ENCODE results near the gene C5. TPM values are rescaled to one million over a fixed set of nuclear protein-coding genes. Genes with fewer than 3 reads are reported as not detected.
A peak's percentile ranks its signal among the peaks of the same experiment; 100 is the strongest.

Gene C5
- total RNA-seq, 2 experiments from 2014 or later, result 0.99 to 1.6 TPM

GRCh38 chr9:120937127-120937526, 112.9 kb downstream of the C5 start:
- Mint-ChIP-seq H3K9me3 (no peaks in the 10 kb centered on the region), H3K27ac (peak overlapping the region; percentile 99), H3K36me3 (ENCODE audit: low read depth) (no peaks in the 10 kb centered on the region), H3K4me3 (no peak overlapping the region), H3K4me1 (ENCODE audit: low read depth) (peaks cover 54% of the 10 kb centered on the region), H3K27me3 (ENCODE audit: low read depth) (no peaks in the 10 kb centered on the region)
- CTCF ChIA-PET, result interaction anchor here (0.7 to 3.3 kb wide), 18 partner anchors 10 to 181 kb away, joined by 3 to 15 read pairs (median 3); partner anchors contain the start of gene TRAF1
- intact Hi-C loops (cut with micrococcal nuclease), result loop anchor here (5.0 kb wide), 1 partner anchor 320 kb away; no protein-coding TSS in a partner anchor
- DNase-seq, result no peak

GRCh38 chr9:120936764-120937122, 113.3 kb downstream of the C5 start:
- Mint-ChIP-seq H3K4me3 (no peak overlapping the region), H3K36me3 (ENCODE audit: low read depth) (no peaks in the 10 kb centered on the region), H3K9me3 (no peaks in the 10 kb centered on the region), H3K4me1 (ENCODE audit: low read depth) (peaks cover 57% of the 10 kb centered on the region), H3K27ac (peak overlapping the region; percentile 99), H3K27me3 (ENCODE audit: low read depth) (no peaks in the 10 kb centered on the region)
- DNase-seq, result no peak
- CTCF ChIA-PET, result interaction anchor here (0.7 to 3.3 kb wide), 18 partner anchors 10 to 181 kb away, joined by 3 to 15 read pairs (median 3); partner anchors contain the start of gene TRAF1
- intact Hi-C loops (cut with micrococcal nuclease), result loop anchor here (1.0 to 5.0 kb wide), 8 partner anchors 10 to 319 kb away; partner anchors contain the start of genes CNTRL, PHF19 and TRAF1

- Mint-ChIP-seq H3K4me3 (peak overlapping the region; percentile 49), H3K27ac (peak overlapping the region; percentile 99), H3K4me1 (ENCODE audit: low read depth) (peaks cover 61% of the 10 kb centered on the region), H3K36me3 (ENCODE audit: low read depth) (no peaks in the 10 kb centered on the region), H3K27me3 (ENCODE audit: low read depth) (no peaks in the 10 kb centered on the region), H3K9me3 (no peaks in the 10 kb centered on the region)
- CTCF ChIA-PET, result interaction anchor here (0.7 to 3.3 kb wide), 18 partner anchors 9 to 180 kb away, joined by 3 to 15 read pairs (median 4); partner anchors contain the start of gene TRAF1
- intact Hi-C loops (cut with micrococcal nuclease), result loop anchor here (1.0 to 5.0 kb wide), 8 partner anchors 10 to 319 kb away; partner anchors contain the start of genes CNTRL, PHF19 and TRAF1
- peak; percentile 97 for DNase-seq
Observed at GRCh38 chr9:120936011-120936763, 113.9 kb downstream of the C5 start.

- CTCF ChIA-PET, result interaction anchor here (0.5 to 3.3 kb wide), 10 partner anchors 9 to 180 kb away, joined by 3 to 14 read pairs (median 4); partner anchors contain the start of genes FBXW2 and TRAF1
- intact Hi-C loops (cut with micrococcal nuclease), result loop anchor here (5.0 kb wide), 1 partner anchor 318 kb away; no protein-coding TSS in a partner anchor
- Mint-ChIP-seq H3K4me1 (ENCODE audit: low read depth) (peaks cover 68% of the 10 kb centered on the region), H3K9me3 (no peaks in the 10 kb centered on the region), H3K36me3 (ENCODE audit: low read depth) (peaks cover 1% of the 10 kb centered on the region), H3K27ac (peak overlapping the region; percentile 99), H3K4me3 (peak overlapping the region; percentile 49), H3K27me3 (ENCODE audit: low read depth) (no peaks in the 10 kb centered on the region)
- peak; percentile 37 for DNase-seq
Observed at GRCh38 chr9:120935383-120935857, 114.7 kb downstream of the C5 start.

DNA sequence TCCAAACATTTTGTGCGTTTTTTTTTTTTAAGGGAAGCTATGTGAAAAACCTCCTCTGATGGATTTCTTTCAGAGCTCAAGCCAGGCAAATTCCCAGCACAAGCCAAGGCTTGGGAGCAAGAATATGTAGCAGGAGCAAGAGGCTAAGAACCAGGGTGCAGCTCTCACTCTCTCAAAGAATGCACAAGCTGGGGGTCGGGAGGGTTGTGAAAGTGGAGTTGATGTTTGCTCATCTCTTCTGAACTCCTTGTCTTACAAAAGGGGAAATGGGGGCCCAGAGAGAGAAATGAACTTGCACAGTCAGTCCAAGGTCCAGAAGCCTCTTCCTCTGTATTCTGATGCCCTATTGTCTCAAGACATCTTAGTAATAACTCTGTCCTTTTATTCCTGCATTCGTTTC, 115.8 kb downstream of the C5 start:
- H3K9me3 Mint-ChIP-seq, result no peaks in the 10 kb centered on the region
- CTCF ChIA-PET, result interaction anchor here (0.8 to 2.5 kb wide), 4 partner anchors 43 to 179 kb away, joined by 3 to 7 read pairs (median 5); no protein-coding TSS in a partner anchor
- intact Hi-C loops (cut with micrococcal nuclease), result loop anchor here (5.0 kb wide), 2 partner anchors 222 to 268 kb away; partner anchors contain the start of genes MEGF9 and RAB14

DNA sequence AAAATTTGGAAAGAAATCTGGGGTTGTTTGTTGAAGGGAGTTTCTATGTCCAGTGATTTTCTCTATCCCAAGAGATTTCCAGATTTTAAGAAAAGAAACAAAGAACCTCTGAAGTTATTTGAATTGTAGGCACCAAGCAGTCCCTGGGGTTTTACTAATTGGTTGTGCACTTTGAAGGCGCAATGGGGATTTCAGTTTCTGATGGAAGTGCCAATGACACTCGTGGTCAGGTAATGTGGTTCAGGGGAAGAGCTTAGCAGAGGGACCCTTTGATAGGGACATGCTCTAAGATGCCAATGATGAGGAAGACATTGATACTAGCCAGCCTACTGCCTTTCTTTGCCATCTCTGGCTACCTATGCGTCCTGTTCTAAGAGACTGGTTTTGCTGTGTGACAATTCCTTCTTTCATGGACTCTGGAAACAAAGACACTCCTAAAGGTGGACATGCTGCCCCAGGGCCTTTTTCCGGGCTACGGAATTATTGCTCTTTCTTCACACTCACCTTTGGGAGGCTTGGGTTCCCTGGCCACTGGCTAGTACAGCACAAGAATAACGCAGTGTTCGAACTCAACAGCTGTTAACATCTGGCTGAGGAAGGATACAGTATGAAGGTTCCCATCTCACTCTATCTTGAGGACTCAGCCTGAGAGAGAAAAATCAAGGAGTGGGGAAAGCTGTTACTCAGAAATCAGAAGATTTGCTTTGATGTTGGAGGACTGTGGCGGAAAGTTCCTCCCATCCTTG, 116.6 kb downstream of the C5 start:
- H3K4me1 Mint-ChIP-seq (ENCODE audit: low read depth), result peaks cover 80% of the 10 kb centered on the region
- H3K27ac Mint-ChIP-seq, result peak overlapping the region; percentile 99
- no peaks in the 10 kb centered on the region for H3K27me3 Mint-ChIP-seq (ENCODE audit: low read depth)
- H3K4me3 Mint-ChIP-seq, result no peak overlapping the region
- CTCF ChIA-PET, result interaction anchor here (0.8 to 2.5 kb wide), 5 partner anchors 42 to 178 kb away, joined by 3 to 7 read pairs (median 5); no protein-coding TSS in a partner anchor
- no peaks in the 10 kb centered on the region for H3K9me3 Mint-ChIP-seq
- H3K36me3 Mint-ChIP-seq (ENCODE audit: low read depth), result peaks cover 3% of the 10 kb centered on the region
- intact Hi-C loops (cut with micrococcal nuclease), result loop anchor here (5.0 kb wide), 2 partner anchors 221 to 269 kb away; partner anchors contain the start of genes MEGF9 and RAB14
- DNase-seq, result peak; percentile 52

More for the DNA sequence above, 115.8 kb downstream of the C5 start:
- Mint-ChIP-seq H3K4me1 (ENCODE audit: low read depth) (peaks cover 79% of the 10 kb centered on the region), H3K36me3 (ENCODE audit: low read depth) (peaks cover 2% of the 10 kb centered on the region), H3K27ac (peak overlapping the region; percentile 99), H3K27me3 (ENCODE audit: low read depth) (no peaks in the 10 kb centered on the region), H3K4me3 (peak overlapping the region; percentile 37)
- peak; percentile 45 for DNase-seq

DNA sequence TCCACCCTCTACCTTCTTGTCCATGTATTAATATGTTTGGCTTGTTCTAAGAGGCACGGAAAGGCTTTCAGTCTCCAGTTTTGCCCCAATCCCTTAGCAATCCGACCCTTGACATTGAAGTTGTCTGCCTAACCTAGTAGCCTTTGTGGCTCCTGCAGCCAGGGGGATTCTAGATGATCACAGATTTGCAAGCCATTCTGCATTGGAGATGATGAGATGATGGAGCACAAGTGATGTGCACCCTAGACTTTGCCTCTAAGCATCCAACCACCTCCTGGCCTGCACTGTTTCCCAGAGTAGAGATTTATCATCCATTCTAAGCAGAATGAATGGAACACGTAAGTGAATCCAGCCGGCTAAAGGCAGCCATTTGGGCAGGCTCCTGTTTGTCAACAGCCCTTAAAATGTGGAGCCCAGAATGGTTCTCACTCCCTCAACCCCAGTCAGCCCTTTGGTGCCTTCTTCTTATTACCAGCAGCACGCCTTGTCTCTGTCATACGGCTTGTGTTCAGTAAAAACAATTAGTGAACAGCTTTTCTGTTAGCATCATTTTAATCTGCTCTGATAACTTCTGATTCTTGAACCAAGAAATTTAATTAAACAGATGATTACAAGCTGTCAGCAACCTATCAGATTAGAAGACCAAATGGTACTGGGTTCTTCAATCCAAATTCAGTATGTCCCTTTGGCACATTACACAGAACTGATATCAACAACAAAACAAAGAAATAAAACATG, 117.8 kb downstream of the C5 start:
- peaks cover 87% of the 10 kb centered on the region for H3K4me1 Mint-ChIP-seq (ENCODE audit: low read depth)
- H3K36me3 Mint-ChIP-seq (ENCODE audit: low read depth), result peaks cover 3% of the 10 kb centered on the region
- intact Hi-C loops (cut with micrococcal nuclease), result loop anchor here (5.0 kb wide), 2 partner anchors 220 to 270 kb away; partner anchors contain the start of genes MEGF9 and RAB14
- CTCF ChIA-PET, result interaction anchor here (0.9 to 2.5 kb wide), 5 partner anchors 16 to 176 kb away, joined by 3 to 8 read pairs (median 5); no protein-coding TSS in a partner anchor
- no peaks in the 10 kb centered on the region for H3K27me3 Mint-ChIP-seq (ENCODE audit: low read depth)
- H3K27ac Mint-ChIP-seq, result peak overlapping the region; percentile 99
- no peaks in the 10 kb centered on the region for H3K9me3 Mint-ChIP-seq
- H3K4me3 Mint-ChIP-seq, result peak overlapping the region; percentile 38
- peak; percentile 22 for DNase-seq

- CTCF ChIA-PET, result interaction anchor here (0.6 to 2.3 kb wide), 6 partner anchors 9 to 175 kb away, joined by 3 to 8 read pairs (median 4); no protein-coding TSS in a partner anchor
- no peaks in the 10 kb centered on the region for H3K9me3 Mint-ChIP-seq
- H3K4me1 Mint-ChIP-seq (ENCODE audit: low read depth), result peaks cover 87% of the 10 kb centered on the region
- peak; percentile 84 for DNase-seq
- H3K4me3 Mint-ChIP-seq, result peak overlapping the region; percentile 61
- peaks cover 6% of the 10 kb centered on the region for H3K36me3 Mint-ChIP-seq (ENCODE audit: low read depth)
- intact Hi-C loops (cut with micrococcal nuclease), result loop anchor here (1.0 to 5.0 kb wide), 6 partner anchors 39 to 271 kb away; partner anchors contain the start of genes MEGF9 and RAB14
- H3K27ac Mint-ChIP-seq, result peak overlapping the region; percentile 99
- no peaks in the 10 kb centered on the region for H3K27me3 Mint-ChIP-seq (ENCODE audit: low read depth)
Observed at GRCh38 chr9:120931231-120932085, 118.6 kb downstream of the C5 start.

DNA sequence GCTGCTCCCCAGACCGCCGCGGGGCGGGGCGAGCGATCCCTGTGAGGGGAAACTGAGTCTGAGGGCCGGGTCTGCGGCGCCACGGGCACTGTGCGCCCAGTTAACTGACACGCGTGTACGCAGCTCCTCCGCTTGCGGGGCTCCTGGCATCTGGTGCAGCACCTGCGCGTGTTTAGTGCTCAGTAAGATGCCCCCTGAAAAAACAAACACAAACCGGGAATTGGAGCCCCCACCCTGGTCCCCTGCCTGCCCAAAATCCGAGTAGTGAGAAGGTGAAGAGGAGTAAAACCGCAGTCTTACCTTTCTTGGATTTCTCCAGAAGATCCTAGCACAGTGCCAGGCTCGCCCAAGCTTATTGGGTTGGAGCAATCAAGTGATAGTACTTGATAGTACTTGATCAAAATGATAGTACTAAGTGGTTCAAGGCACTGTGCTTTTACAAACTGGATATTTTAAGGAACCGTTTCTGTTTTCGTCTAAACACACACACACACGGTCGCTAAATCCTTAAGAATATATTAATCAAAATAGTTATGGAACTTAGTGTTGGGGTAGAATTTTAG, 120.8 kb downstream of the C5 start:
- H3K4me3 Mint-ChIP-seq, result peak overlapping the region; percentile 86
- H3K9me3 Mint-ChIP-seq, result no peaks in the 10 kb centered on the region
- DNase-seq, result no peak
- no peaks in the 10 kb centered on the region for H3K27me3 Mint-ChIP-seq (ENCODE audit: low read depth)
- peaks cover 74% of the 10 kb centered on the region for H3K4me1 Mint-ChIP-seq (ENCODE audit: low read depth)
- H3K36me3 Mint-ChIP-seq (ENCODE audit: low read depth), result peaks cover 27% of the 10 kb centered on the region
- peak overlapping the region; percentile 99 for H3K27ac Mint-ChIP-seq
- intact Hi-C loops (cut with micrococcal nuclease), result no loop called here
- CTCF ChIA-PET, result interaction anchor here (0.6 to 1.8 kb wide), 6 partner anchors 12 to 61 kb away, joined by 3 to 6 read pairs (median 3); no protein-coding TSS in a partner anchor
